HCT116 (cell line): ENCODE results near the gene AKAP8.

ENCODE experiments used
- CTCF ChIP-seq, 3 experiments: fragments of 200-600 bp in 1 of 3; sonication (generic) in 1 of 3; IDR thresholded peaks in 2 of 3; conservative IDR thresholded peaks in 1 of 3; 2 replicates each; pipeline ENCODE4 v1.5.1; 2012 to 2017; ENCODE audit warnings: low read depth in 2 of 3, low read length in 2 of 3, antibody characterized with exemption in 1 of 3, borderline replicate concordance in 1 of 3, control low read depth in 1 of 3, mild to moderate bottlenecking in 1 of 3, mixed read lengths in 1 of 3, mixed run types in 1 of 3, moderate library complexity in 1 of 3; ENCODE audit not compliant: insufficient read depth in 1 of 3
- EZH2 ChIP-seq: fragments of 200-600 bp; sonication (generic); IDR thresholded peaks from 2 replicates; pipeline ENCODE4 v1.6.1; 2017; ENCODE audit warnings: antibody characterized with exemption, mixed run types
- POLR2A ChIP-seq: IDR thresholded peaks from 2 replicates; pipeline ENCODE4 v1.7.0; 2011; ENCODE audit warnings: borderline replicate concordance; ENCODE audit not compliant: insufficient read depth, insufficient read length; ENCODE audit errors: extremely low read depth
- ZNF274 ChIP-seq: fragments of 200-500 bp; sonication (Bioruptor generic); IDR thresholded peaks from 2 replicates; pipeline ENCODE4 v1.6.1; 2014; ENCODE audit warnings: mild to moderate bottlenecking, low read depth, low read length, inconsistent platforms

- TF ChIP-seq CTCF (IDR thresholded peaks at IDR 0.05 in 2 of 3, conservative IDR thresholded peaks at IDR 0.05 in 1 of 3; ENCODE audit: borderline replicate concordance in 1 of 3, insufficient read depth in 1 of 3, low read depth in 2 of 3, low read length in 2 of 3) (no peak), EZH2 (no peak), ZNF274 (no peak), POLR2A (no peak)
Observed at GRCh38 chr19:15315101-15315500, 64.5 kb downstream of the AKAP8 start.
